ENCODE data around the gene MIA.

Gene MIA

DNA sequence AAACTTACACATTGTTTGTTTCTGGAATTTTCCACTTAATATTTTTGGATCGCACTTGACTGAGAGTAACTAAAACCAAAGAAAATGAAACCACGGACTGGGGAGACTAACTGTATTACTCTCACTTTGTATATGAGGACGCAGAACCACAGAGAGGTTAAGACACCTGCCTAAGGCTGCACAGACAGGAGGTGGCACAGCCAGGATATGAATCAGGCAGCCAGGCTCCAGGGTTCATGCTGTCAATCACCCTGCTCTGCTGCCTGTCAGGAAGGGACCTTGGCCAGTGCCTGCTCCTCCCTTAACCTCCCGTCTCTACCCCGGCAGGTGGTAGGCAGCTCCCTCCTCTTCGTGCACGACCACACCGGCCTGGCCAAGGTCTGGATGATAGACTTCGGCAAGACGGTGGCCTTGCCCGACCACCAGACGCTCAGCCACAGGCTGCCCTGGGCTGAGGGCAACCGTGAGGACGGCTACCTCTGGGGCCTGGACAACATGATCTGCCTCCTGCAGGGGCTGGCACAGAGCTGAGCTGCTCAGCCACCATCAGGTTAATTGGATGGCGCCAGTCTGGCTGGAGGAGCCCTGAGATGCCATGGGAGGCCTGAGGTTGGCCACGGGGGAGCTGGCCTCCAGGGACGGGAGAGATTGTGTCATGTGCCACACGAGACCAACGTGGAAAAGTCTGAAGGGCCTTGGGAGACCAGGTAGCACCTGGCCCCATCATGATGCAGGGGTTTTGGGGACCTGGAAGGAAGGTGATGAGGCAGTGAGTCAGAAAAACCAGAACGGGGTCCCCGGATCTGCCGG, 36.1 kb upstream of the MIA start:
- TF ChIP-seq CTCF (IDR thresholded peaks at IDR 0.05) = no peak
- TF ChIP-seq ZFX (IDR thresholded peaks at IDR 0.05; ENCODE audit: borderline replicate concordance) = no peak

GRCh38 chr19:40739871-40740703, 35.2 kb upstream of the MIA start:
- peak overlapping the region; percentile 51 for H3K27ac ChIP-seq
- TF ChIP-seq ZFX (IDR thresholded peaks at IDR 0.05; ENCODE audit: borderline replicate concordance) = no peak
- TF ChIP-seq CTCF (IDR thresholded peaks at IDR 0.05) = no peak

More for the DNA sequence above, 36.1 kb upstream of the MIA start:
- H3K27ac ChIP-seq = no peak overlapping the region

DNA sequence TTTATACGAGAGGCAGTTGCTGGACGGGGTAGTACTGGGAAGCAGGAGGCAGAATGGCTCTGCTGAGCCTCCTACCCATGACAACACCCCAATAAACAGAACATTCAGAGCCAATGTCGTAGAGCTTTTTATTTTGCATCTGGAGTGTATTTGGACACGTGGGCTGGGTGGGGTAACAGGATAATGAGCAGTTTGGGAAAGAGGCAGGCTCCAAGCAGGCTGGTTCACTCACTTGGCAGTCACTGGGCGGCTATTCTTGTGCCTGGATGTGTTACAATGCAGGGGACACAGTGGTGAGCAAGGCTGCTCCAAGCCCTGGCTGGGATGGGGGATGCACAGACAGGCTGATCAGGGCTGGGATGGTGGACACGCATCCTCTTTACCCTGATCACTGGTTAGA, 34.6 kb upstream of the MIA start:
- H3K27ac ChIP-seq = peak overlapping the region; percentile 51
- TF ChIP-seq CTCF (IDR thresholded peaks at IDR 0.05) (no peak), ZFX (IDR thresholded peaks at IDR 0.05; ENCODE audit: borderline replicate concordance) (no peak)

- peak overlapping the region; percentile 51 for H3K27ac ChIP-seq
- TF ChIP-seq ZFX (IDR thresholded peaks at IDR 0.05; ENCODE audit: borderline replicate concordance) (no peak), CTCF (IDR thresholded peaks at IDR 0.05) (no peak)
These were observed 33.6 kb upstream of the MIA start for GRCh38 chr19:40741527-40742390.

GRCh38 chr19:40742477-40742876, 32.8 kb upstream of the MIA start:
- H3K27ac ChIP-seq = no peak overlapping the region
- TF ChIP-seq ZFX (IDR thresholded peaks at IDR 0.05; ENCODE audit: borderline replicate concordance) = no peak
- no peak for TF ChIP-seq CTCF (IDR thresholded peaks at IDR 0.05)

- no peak overlapping the region for H3K27ac ChIP-seq
- no peak for TF ChIP-seq ZFX (IDR thresholded peaks at IDR 0.05; ENCODE audit: borderline replicate concordance)
- no peak for TF ChIP-seq CTCF (IDR thresholded peaks at IDR 0.05)
These were observed 32.4 kb upstream of the MIA start for GRCh38 chr19:40742886-40743285.

Measured in 22Rv1 (cell line).